HepG2 (cell line): ENCODE results near the gene TFDP2. TPM values are rescaled to one million over a fixed set of nuclear protein-coding genes. Genes with fewer than 3 reads are reported as not detected.

Source experiments
- ATAC-seq: fragments of 200-7000 bp; cut with Tn5 transposase; 3 replicates; pipeline ENCODE4 v1.9.1; 2020; ENCODE audit warnings: mild to moderate bottlenecking, moderate library complexity
- BruUV-seq: library from RNA; stranded (reverse); fragments of 400-500 nt; replicated peaks from 2 replicates; lab custom pipeline; 2021; lab: Mats Ljungman, UMichigan
- CTCF ChIA-PET: fragments of 300-600 bp; formaldehyde crosslinking; extraction: SDS; loops from one replicate; lab custom pipeline; 2021; ENCODE audit warnings: low total read pairs, inconsistent platforms, low intra/inter-chr PET ratio; lab: Yijun Ruan, JAX
- POLR2A ChIA-PET: fragments of 350-600 bp; sonication (Branson Sonifier 250); formaldehyde crosslinking; loops from one replicate; lab custom pipeline; 2020; ENCODE audit warnings: antibody characterized with exemption, inconsistent platforms; lab: Yijun Ruan, JAX
- DNase-seq: peaks from one replicate; pipeline ENCODE4 v3.0.0-alpha.2; 2015; ENCODE audit warnings: low spot score
- FAIRE-seq: peaks from 3 replicates; lab custom pipeline; 2011; peaks lifted over from hg19 to GRCh38; lab: Jason Lieb, UNC
- H2AFZ ChIP-seq: one replicate; pipeline ENCODE4 v1.6.1; 2011; ENCODE audit warnings: low read length, inconsistent platforms
- H3K27ac ChIP-seq: fragments of 300-600 bp; 3 replicates; pipeline ENCODE4 v1.8.0; 2011; ENCODE audit warnings: mixed run types, mild to moderate bottlenecking, mixed read lengths, low read length, inconsistent platforms; ENCODE audit not compliant: insufficient read depth; ENCODE audit errors: extremely low read length
- H3K27me3 ChIP-seq, 2 experiments: fragments of 200-600 bp in 1 of 2; 2 replicates in 1 of 2; 3 replicates in 1 of 2; pipeline versions ENCODE4 v1.6.0 to v1.8.0; 2011; ENCODE audit warnings: low read length in 2 of 2, mild to moderate bottlenecking in 2 of 2, moderate library complexity in 2 of 2, inconsistent platforms in 1 of 2; ENCODE audit not compliant: insufficient read depth in 2 of 2, control insufficient read depth in 1 of 2
- H3K36me3 ChIP-seq, 2 experiments: fragments of 200-600 bp in 1 of 2; replicated peaks in 1 of 2; 2 replicates in 1 of 2; 3 replicates in 1 of 2; pipeline versions ENCODE4 v1.5.1 to v1.8.0; 2011; ENCODE audit warnings: low read length in 2 of 2, inconsistent platforms in 1 of 2; ENCODE audit not compliant: insufficient read depth in 2 of 2, control insufficient read depth in 1 of 2
- H3K4me1 ChIP-seq: 2 replicates; pipeline ENCODE4 v1.5.1; 2012; ENCODE audit warnings: low read length, inconsistent platforms; ENCODE audit not compliant: insufficient read depth
- H3K4me2 ChIP-seq: 2 replicates; pipeline ENCODE4 v1.6.0; 2011; ENCODE audit warnings: low read depth, low read length, inconsistent platforms
- H3K4me3 ChIP-seq, 3 experiments: fragments of 200-600 bp in 1 of 3; sonication (generic), shearing (Covaris generic) in 1 of 3; replicated peaks in 1 of 3; 2 replicates each; pipeline ENCODE4 v1.5.1; 2011 to 2016; ENCODE audit warnings: low read length in 3 of 3, inconsistent platforms in 2 of 3, low read depth in 2 of 3, mild to moderate bottlenecking in 2 of 3, control low read depth in 1 of 3, mixed read lengths in 1 of 3; ENCODE audit not compliant: insufficient read depth in 1 of 3
- H3K79me2 ChIP-seq: one replicate; pipeline ENCODE4 v1.6.1; 2011; ENCODE audit warnings: low read length, inconsistent platforms; ENCODE audit not compliant: insufficient read depth
- H3K9ac ChIP-seq: 2 replicates; pipeline ENCODE4 v1.6.0; 2011; ENCODE audit warnings: mild to moderate bottlenecking, low read depth, low read length, inconsistent platforms; ENCODE audit not compliant: insufficient read depth
- H3K9me3 ChIP-seq: 2 replicates; pipeline ENCODE4 v1.5.1; 2012; ENCODE audit warnings: mild to moderate bottlenecking, low read length
- H4K20me1 ChIP-seq: 2 replicates; pipeline ENCODE4 v1.6.0; 2011; ENCODE audit warnings: inconsistent platforms, mild to moderate bottlenecking, low read length, moderate library complexity; ENCODE audit not compliant: insufficient read depth
- CTCF ChIP-seq: sonication (generic); formaldehyde crosslinking; IDR thresholded peaks from 2 replicates; pipeline ENCODE4 v1.5.0; 2020; ENCODE audit warnings: mild to moderate bottlenecking, missing genetic modification reagents, moderate library complexity
- GLMP ChIP-seq: sonication (generic); formaldehyde crosslinking; IDR thresholded peaks from 2 replicates; pipeline ENCODE4 v1.9.0; 2021; ENCODE audit warnings: missing genetic modification reagents, mild to moderate bottlenecking, borderline replicate concordance
- RAD21 ChIP-seq: fragments of 450-650 bp; formaldehyde crosslinking; IDR thresholded peaks from 2 replicates; pipeline ENCODE4 v1.5.0; 2020; ENCODE audit warnings: mild to moderate bottlenecking
- SMC3 ChIP-seq: IDR thresholded peaks from 2 replicates; pipeline ENCODE4 v1.6.1; 2011; ENCODE audit warnings: low read length, improper control_type of control experiment
- STAG1 ChIP-seq: sonication (generic); formaldehyde crosslinking; IDR thresholded peaks from 2 replicates; pipeline ENCODE4 v1.4.0; 2020; ENCODE audit warnings: missing genetic modification reagents
- XRCC5 ChIP-seq: fragments of 200-400 bp; formaldehyde crosslinking; optimal IDR thresholded peaks from 2 replicates; pipeline ENCODE3; 2017; ENCODE audit warnings: mild to moderate bottlenecking, low read length
- ZBED4 ChIP-seq: sonication (generic); formaldehyde crosslinking; IDR thresholded peaks from 2 replicates; pipeline ENCODE4 v1.4.0; 2020; ENCODE audit warnings: missing genetic modification reagents, borderline replicate concordance
- ZBTB44 ChIP-seq: sonication (generic); formaldehyde crosslinking; IDR thresholded peaks from 2 replicates; pipeline ENCODE4 v1.4.0; 2020; ENCODE audit warnings: missing genetic modification reagents
- ZNF513 ChIP-seq: sonication (generic); formaldehyde crosslinking; conservative IDR thresholded peaks from 2 replicates; pipeline ENCODE4 v1.5.0; 2020; ENCODE audit warnings: missing genetic modification reagents
- ZNF552 ChIP-seq: sonication (generic); formaldehyde crosslinking; IDR thresholded peaks from 2 replicates; pipeline ENCODE4 v1.9.0; 2022; ENCODE audit warnings: missing genetic modification reagents, mild to moderate bottlenecking, borderline replicate concordance
- ZNF691 ChIP-seq: sonication (generic); formaldehyde crosslinking; IDR thresholded peaks from 2 replicates; pipeline ENCODE4 v1.4.0; 2020; ENCODE audit warnings: missing genetic modification reagents, low read depth, mild to moderate bottlenecking, borderline replicate concordance
- WGBS: methylation state at CpG from one replicate; pipeline ENCODE4 v1.1.6; 2017; ENCODE audit warnings: low lambda C conversion rate; 5-methylcytosine and 5-hydroxymethylcytosine counted together
- in situ Hi-C: cut with HindIII; loops from 2 replicates; pipeline ENCODE4 v1.10.0; 2017; ENCODE audit warnings: low pct_unique_long_range_greater_than_20kb; ENCODE audit not compliant: extremely low pct_ligation_motif_present
- intact Hi-C: fragments of 100-400 bp; cut with micrococcal nuclease; formaldehyde crosslinking; loops from one replicate; pipeline ENCODE4 v1.10.0; 2022; ENCODE audit not compliant: unreplicated experiment
- polyA plus RNA-seq, 8 experiments: library from polyadenylated mRNA; depleted of rRNA in 3 of 8; stranded (reverse) in 7 of 8; unstranded in 1 of 8; fragments of >200 nt; fragmentation: Illumina TruSeq in 4 of 8; extraction: Trizol in 4 of 8; gene quantifications; 2 replicates each; pipeline versions ENCODE4 v1.2.1 to v1.2.3, GENCODE V29; 2011 to 2016; ENCODE audit warnings: low read depth in 4 of 8, missing spikeins in 1 of 8, mixed read lengths in 1 of 8; ENCODE audit not compliant: insufficient read depth in 1 of 8
- total RNA-seq, 5 experiments: library from RNA; depleted of rRNA; stranded (reverse); fragments of >200 nt; fragmentation: Illumina TruSeq; extraction: Trizol; gene quantifications; 2 replicates each; pipeline ENCODE4 v1.2.3, GENCODE V29; 2016; ENCODE audit warnings: low read depth in 1 of 5

TFDP2 gene
- total and polyA plus RNA-seq, 2 of the 13 experiments (the other 11 are each of a cell fraction or from before 2014, with no cell fraction given), result 17.9 to 37.4 TPM

GRCh38 chr3:142154186-142154585, 4.8 kb upstream of the TFDP2 start (continued):
- TF ChIP-seq ZNF691 (CRISPR knock-in tag) (no peak), ZBED4 (CRISPR knock-in tag) (no peak), ZNF552 (no peak), ZBTB44 (CRISPR knock-in tag) (no peak)

GRCh38 chr3:142152384-142152783, 3.0 kb upstream of the TFDP2 start:
- Histone ChIP-seq H3K4me2 (no peak overlapping the region), H3K27me3 (no peaks in the 10 kb centered on the region), H3K4me3 (no peak overlapping the region), H3K4me1 (peaks cover 23% of the 10 kb centered on the region), H3K36me3 (no peaks in the 10 kb centered on the region), H4K20me1 (no peaks in the 10 kb centered on the region), H3K27ac (no peak overlapping the region), H3K9ac (no peak overlapping the region), H3K9me3 (no peaks in the 10 kb centered on the region), H2AFZ (no peak overlapping the region), H3K79me2 (peaks cover 11% of the 10 kb centered on the region)
- no TSS peak for BruUV-seq
- ChIA-PET CTCF (interaction anchor here (0.9 to 1.3 kb wide), 2 partner anchors 26 to 189 kb away, joined by 3 to 7 read pairs; no protein-coding TSS in a partner anchor), POLR2A (no interaction called here)
- 0% methylated on average over 3 of the region's 3 CpGs for WGBS
- FAIRE-seq (peak; percentile 56), DNase-seq (peak; percentile 27), ATAC-seq (0 out of 3 replicates have a peak, but pooled peaks have one; percentile 12)
- in situ Hi-C loops, result no loop called here
- intact Hi-C loops, result no loop called here
- TF ChIP-seq XRCC5 (peak; percentile 34), CTCF (peak; percentile 52), RAD21 (CRISPR knock-in tag) (0 out of 2 replicates have a peak, but pooled peaks have one; percentile 11), SMC3 (peak; percentile 42; the same call in 1 of the 2 replicates), GLMP (CRISPR knock-in tag) (no peak), ZNF513 (no peak), STAG1 (peak; percentile 29; the same call in 1 of the 2 replicates)
